Caco-2 (cell line): ENCODE results near the gene LINGO1. TPM values are rescaled to one million over a fixed set of nuclear protein-coding genes. Genes with fewer than 3 reads are reported as not detected.

ENCODE experiments used
- BruUV-seq: library from RNA; stranded (reverse); fragments of 400-500 nt; replicated peaks from 2 replicates; lab custom pipeline; 2021; lab: Mats Ljungman, UMichigan
- CTCF ChIA-PET: fragments of 300-600 bp; sonication (Branson Sonifier 250); formaldehyde crosslinking; loops from one replicate; lab custom pipeline; 2022; ENCODE audit warnings: antibody characterized with exemption; lab: Charles Lee
- POLR2A ChIA-PET: fragments of 300-600 bp; sonication (Branson Sonifier 250); formaldehyde crosslinking; loops from one replicate; lab custom pipeline; 2022; ENCODE audit warnings: antibody characterized with exemption; lab: Charles Lee
- DNase-seq, 2 experiments: peaks; one replicate each; pipeline versions ENCODE4 v3.0.0 to v3.0.0-alpha.2; 2020 to 2022
- H3K27me3 ChIP-seq: replicated peaks from 2 replicates; pipeline ENCODE4 v1.6.0; 2011; ENCODE audit warnings: low read length; ENCODE audit not compliant: control insufficient read depth, insufficient read depth
- H3K36me3 ChIP-seq: 2 replicates; pipeline ENCODE4 v1.5.1; 2011; ENCODE audit warnings: low read length; ENCODE audit not compliant: control insufficient read depth, insufficient read depth
- H3K4me1 ChIP-seq: fragments of 250-450 bp; sonication (Bioruptor Pico); 2 replicates; pipeline ENCODE4 v1.5.1; 2020; ENCODE audit warnings: mild to moderate bottlenecking
- H3K4me3 ChIP-seq: 2 replicates; pipeline ENCODE4 v1.5.1; 2011; ENCODE audit warnings: low read depth, mild to moderate bottlenecking, control low read depth, low read length
- H3K9me3 ChIP-seq: fragments of 250-450 bp; sonication (Bioruptor Pico); 2 replicates; pipeline ENCODE4 v1.5.1; 2020; ENCODE audit warnings: mild to moderate bottlenecking, moderate library complexity
- H3K27ac Mint-ChIP-seq: one replicate; pipeline ENCODE4 v1.8.0; 2022; ENCODE audit warnings: mixed read lengths; ENCODE audit not compliant: unreplicated experiment
- H3K27me3 Mint-ChIP-seq: one replicate; pipeline ENCODE4 v1.8.0; 2022; ENCODE audit warnings: mixed read lengths; ENCODE audit not compliant: insufficient read depth, unreplicated experiment
- H3K36me3 Mint-ChIP-seq: one replicate; pipeline ENCODE4 v1.8.0; 2022; ENCODE audit warnings: mild to moderate bottlenecking, mixed read lengths; ENCODE audit not compliant: insufficient read depth, unreplicated experiment
- H3K4me1 Mint-ChIP-seq: one replicate; pipeline ENCODE4 v1.8.0; 2022; ENCODE audit warnings: low read depth, mixed read lengths; ENCODE audit not compliant: unreplicated experiment
- H3K4me3 Mint-ChIP-seq: one replicate; pipeline ENCODE4 v1.8.0; 2022; ENCODE audit warnings: mild to moderate bottlenecking, moderate library complexity, mixed read lengths; ENCODE audit not compliant: unreplicated experiment
- H3K9me3 Mint-ChIP-seq: one replicate; pipeline ENCODE4 v1.8.0; 2022; ENCODE audit warnings: mixed read lengths; ENCODE audit not compliant: unreplicated experiment
- CTCF ChIP-seq, 2 experiments: fragments of 200-600 bp in 1 of 2; IDR thresholded peaks; 1 replicate in 1 of 2; 2 replicates in 1 of 2; pipeline versions ENCODE4 v1.5.1 to v1.8.0; 2011 to 2022; ENCODE audit warnings: antibody characterized with exemption in 1 of 2, control low read depth in 1 of 2, inconsistent platforms in 1 of 2, low read depth in 1 of 2, low read length in 1 of 2, mild to moderate bottlenecking in 1 of 2, moderate library complexity in 1 of 2; ENCODE audit not compliant: insufficient read depth in 1 of 2, severe bottlenecking in 1 of 2, unreplicated experiment in 1 of 2
- intact Hi-C: fragments of 100-400 bp; cut with micrococcal nuclease; formaldehyde crosslinking; loops from one replicate; pipeline ENCODE4 v1.10.0; 2022; ENCODE audit not compliant: unreplicated experiment
- total RNA-seq: library from RNA; stranded (reverse); gene quantifications from 2 replicates; pipeline ENCODE4 v1.2.3, GENCODE V29; 2022

Gene LINGO1
- total RNA-seq, 1 experiment from 2014 or later, result 1.4 TPM

DNA sequence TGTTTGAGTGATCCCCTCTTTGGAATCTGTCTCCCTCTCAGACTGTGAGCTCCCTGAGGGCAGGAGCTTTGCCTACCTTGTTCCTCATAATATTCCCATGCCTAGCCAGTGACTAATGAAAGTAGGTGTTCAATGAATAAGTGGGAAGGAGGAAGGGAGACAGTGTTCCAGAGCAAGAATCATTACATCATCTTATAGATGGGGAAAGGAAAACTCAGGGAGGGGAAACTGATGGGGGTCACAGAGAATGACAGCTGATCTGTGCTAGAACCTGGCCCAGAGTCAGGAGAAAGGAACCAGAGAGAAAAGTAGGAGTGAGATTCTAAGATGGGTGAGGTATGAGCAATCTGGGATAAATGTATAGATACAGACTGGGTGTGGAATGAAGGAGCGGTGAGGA, 29.9 kb downstream of the LINGO1 start:
- Mint-ChIP-seq H3K27ac (peak overlapping the region; percentile 9), H3K27me3 (no peaks in the 10 kb centered on the region), H3K4me3 (no peak overlapping the region), H3K4me1 (no peaks in the 10 kb centered on the region), H3K9me3 (no peaks in the 10 kb centered on the region), H3K36me3 (no peaks in the 10 kb centered on the region)
- no peaks in the 10 kb centered on the region for H3K4me1 ChIP-seq
- no peaks in the 10 kb centered on the region for H3K9me3 ChIP-seq
- ChIA-PET CTCF (interaction anchor here (0.7 kb wide), 1 partner anchor 48 kb away, joined by 3 read pairs; no protein-coding TSS in a partner anchor), POLR2A (no interaction called here)
- H3K4me3 ChIP-seq, result no peak overlapping the region
- no peak for TF ChIP-seq CTCF (IDR thresholded peaks at IDR 0.05; ENCODE audit: insufficient read depth in 1 of 2, low read depth in 1 of 2, low read length in 1 of 2, severe bottlenecking in 1 of 2, unreplicated experiment in 1 of 2)
- no peak for DNase-seq
- H3K27me3 ChIP-seq, result no peaks in the 10 kb centered on the region
- no TSS peak for BruUV-seq
- intact Hi-C loops, result no loop called here
- no peaks in the 10 kb centered on the region for H3K36me3 ChIP-seq

- no TSS peak for BruUV-seq
- ChIA-PET POLR2A (no interaction called here), CTCF (interaction anchor here (0.8 to 1.1 kb wide), 2 partner anchors 9 to 33 kb away, joined by 3 to 4 read pairs; no protein-coding TSS in a partner anchor)
- no peak for TF ChIP-seq CTCF (IDR thresholded peaks at IDR 0.05; ENCODE audit: insufficient read depth in 1 of 2, low read depth in 1 of 2, low read length in 1 of 2, severe bottlenecking in 1 of 2, unreplicated experiment in 1 of 2)
- Histone ChIP-seq H3K27me3 (no peaks in the 10 kb centered on the region), H3K4me3 (no peak overlapping the region), H3K4me1 (no peaks in the 10 kb centered on the region), H3K9me3 (no peaks in the 10 kb centered on the region), H3K36me3 (no peaks in the 10 kb centered on the region)
- H3K4me1 Mint-ChIP-seq, result no peaks in the 10 kb centered on the region
- H3K36me3 Mint-ChIP-seq, result no peaks in the 10 kb centered on the region
- H3K4me3 Mint-ChIP-seq, result no peak overlapping the region
- H3K27ac Mint-ChIP-seq, result peak overlapping the region; percentile 5
- peak; percentile 33 to 59 for DNase-seq
- H3K9me3 Mint-ChIP-seq, result no peaks in the 10 kb centered on the region
- H3K27me3 Mint-ChIP-seq, result no peaks in the 10 kb centered on the region
- intact Hi-C loops, result no loop called here
Measured at GRCh38 chr15:77599899-77600298, 32.8 kb downstream of the LINGO1 start.

- Histone ChIP-seq H3K27me3 (no peaks in the 10 kb centered on the region), H3K36me3 (no peaks in the 10 kb centered on the region), H3K9me3 (no peaks in the 10 kb centered on the region), H3K4me3 (no peak overlapping the region), H3K4me1 (no peaks in the 10 kb centered on the region)
- TF ChIP-seq CTCF (IDR thresholded peaks at IDR 0.05; ENCODE audit: insufficient read depth in 1 of 2, low read depth in 1 of 2, low read length in 1 of 2, severe bottlenecking in 1 of 2, unreplicated experiment in 1 of 2), result no peak
- no peaks in the 10 kb centered on the region for H3K9me3 Mint-ChIP-seq
- no peaks in the 10 kb centered on the region for H3K27me3 Mint-ChIP-seq
- intact Hi-C loops, result no loop called here
- DNase-seq, result no peak
- H3K27ac Mint-ChIP-seq, result no peak overlapping the region
- H3K4me3 Mint-ChIP-seq, result no peak overlapping the region
- no TSS peak for BruUV-seq
- H3K4me1 Mint-ChIP-seq, result no peaks in the 10 kb centered on the region
- ChIA-PET POLR2A (no interaction called here), CTCF (interaction anchor here (0.8 to 1.1 kb wide), 2 partner anchors 9 to 34 kb away, joined by 3 to 4 read pairs; no protein-coding TSS in a partner anchor)
- H3K36me3 Mint-ChIP-seq, result no peaks in the 10 kb centered on the region
Measured at GRCh38 chr15:77599357-77599756, 33.4 kb downstream of the LINGO1 start.
